ENCODE results near the gene TUBB3. TPM values are rescaled to one million over a fixed set of nuclear protein-coding genes. Genes with fewer than 3 reads are reported as not detected.

Gene TUBB3
- total RNA-seq, 1 experiment from 2014 or later = 209 TPM

DNA sequence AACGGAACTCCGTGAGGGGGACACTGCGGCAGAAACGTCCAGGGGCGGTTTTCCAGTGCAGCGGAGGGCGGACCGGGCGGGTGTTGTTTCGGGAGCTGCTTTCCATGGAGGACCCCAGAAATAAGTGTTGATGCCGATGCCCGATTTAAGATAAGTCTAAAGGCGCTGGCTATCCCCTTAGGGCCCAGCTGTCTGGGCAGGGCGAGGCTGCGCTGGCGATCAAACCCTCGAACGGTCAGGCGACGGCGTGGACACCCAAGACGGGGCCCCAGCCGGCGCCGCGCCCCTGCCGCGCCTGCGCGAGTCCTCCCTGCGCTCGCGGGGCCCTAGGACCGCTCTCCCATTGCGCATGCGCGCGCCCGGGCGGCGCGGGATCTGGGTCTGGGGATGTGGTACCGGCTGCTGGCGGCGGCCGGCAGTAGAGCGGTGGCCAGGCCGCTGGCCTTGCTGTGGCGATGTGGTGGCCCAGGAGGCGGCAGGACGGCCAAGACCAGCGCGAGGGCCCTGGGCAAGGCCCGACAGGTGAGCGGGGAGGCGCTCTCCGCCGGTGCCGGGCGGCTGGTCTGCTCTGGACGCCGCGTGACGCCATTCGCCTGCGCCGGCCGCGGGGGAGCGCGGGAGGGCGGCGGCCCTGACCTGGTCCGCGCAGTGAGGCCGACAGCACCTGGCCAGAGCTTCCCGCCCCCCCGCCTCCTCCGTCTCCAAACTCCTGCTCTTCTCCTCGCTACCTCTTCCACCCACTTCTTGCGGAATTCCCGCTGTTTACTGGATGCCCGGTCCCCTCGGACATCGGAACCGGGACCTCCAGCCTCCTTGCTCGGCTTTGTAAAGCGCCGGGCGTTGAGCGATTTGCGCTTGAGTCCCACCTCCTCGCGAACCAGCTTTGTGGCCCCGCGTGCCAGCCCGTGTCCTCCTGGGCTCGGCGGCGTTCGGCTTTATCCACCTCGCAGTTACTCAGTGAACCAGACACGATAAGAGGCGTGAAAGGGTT lies 49.4 kb downstream of the TUBB3 start (continued):
- TF ChIP-seq, protein P1, sequence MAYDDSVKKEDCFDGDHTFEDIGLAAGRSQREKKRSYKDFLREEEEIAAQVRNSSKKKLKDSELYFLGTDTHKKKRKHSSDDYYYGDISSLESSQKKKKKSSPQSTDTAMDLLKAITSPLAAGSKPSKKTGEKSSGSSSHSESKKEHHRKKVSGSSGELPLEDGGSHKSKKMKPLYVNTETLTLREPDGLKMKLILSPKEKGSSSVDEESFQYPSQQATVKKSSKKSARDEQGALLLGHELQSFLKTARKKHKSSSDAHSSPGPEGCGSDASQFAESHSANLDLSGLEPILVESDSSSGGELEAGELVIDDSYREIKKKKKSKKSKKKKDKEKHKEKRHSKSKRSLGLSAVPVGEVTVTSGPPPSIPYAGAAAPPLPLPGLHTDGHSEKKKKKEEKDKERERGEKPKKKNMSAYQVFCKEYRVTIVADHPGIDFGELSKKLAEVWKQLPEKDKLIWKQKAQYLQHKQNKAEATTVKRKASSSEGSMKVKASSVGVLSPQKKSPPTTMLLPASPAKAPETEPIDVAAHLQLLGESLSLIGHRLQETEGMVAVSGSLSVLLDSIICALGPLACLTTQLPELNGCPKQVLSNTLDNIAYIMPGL (CRISPR knock-in tag; IDR thresholded peaks at IDR 0.05) = peak; percentile 93
- TF ChIP-seq ZNF121 (CRISPR knock-in tag; IDR thresholded peaks at IDR 0.05) (peak; percentile 95), ZNF423 (CRISPR knock-in tag; IDR thresholded peaks at IDR 0.05) (no peak), FOXJ3 (CRISPR knock-in tag; IDR thresholded peaks at IDR 0.05; ENCODE audit: borderline replicate concordance) (no peak), ZNF416 (CRISPR knock-in tag; IDR thresholded peaks at IDR 0.05) (no peak), RELA (CRISPR knock-in tag; IDR thresholded peaks at IDR 0.05; ENCODE audit: borderline replicate concordance) (no peak; the same call in 1 of the 2 replicates), TEAD4 (CRISPR knock-in tag; IDR thresholded peaks at IDR 0.05) (no peak), MYBL2 (CRISPR knock-in tag; IDR thresholded peaks at IDR 0.05) (peak; percentile 94), MXD4 (CRISPR knock-in tag; IDR thresholded peaks at IDR 0.05; ENCODE audit: borderline replicate concordance) (no peak), SP1 (CRISPR knock-in tag; conservative IDR thresholded peaks at IDR 0.05) (peak; percentile 89), FOXP1 (CRISPR knock-in tag; IDR thresholded peaks at IDR 0.05; ENCODE audit: borderline replicate concordance) (peak; percentile 89), NR1H2 (CRISPR knock-in tag; IDR thresholded peaks at IDR 0.05) (0 out of 2 replicates have a peak, but pooled peaks have one; percentile 36), ATF1 (CRISPR knock-in tag; IDR thresholded peaks at IDR 0.05) (peak; percentile 91; the same call in 1 of the 2 replicates), IRF2 (CRISPR knock-in tag; IDR thresholded peaks at IDR 0.05; ENCODE audit: borderline replicate concordance, low read depth) (0 out of 2 replicates have a peak, but pooled peaks have one; percentile 78), KAT7 (CRISPR knock-in tag; IDR thresholded peaks at IDR 0.05; ENCODE audit: borderline replicate concordance) (peak; percentile 32; the same call in 1 of the 2 replicates), SMAD4 (CRISPR knock-in tag; IDR thresholded peaks at IDR 0.05) (0 out of 2 replicates have a peak, but pooled peaks have one; percentile 63), GTF2I (CRISPR knock-in tag; conservative IDR thresholded peaks at IDR 0.05) (no peak), ETV6 (CRISPR knock-in tag; IDR thresholded peaks at IDR 0.05) (peak; percentile 89; the same call in 1 of the 2 replicates), TP53 (CRISPR knock-in tag; IDR thresholded peaks at IDR 0.05) (0 out of 2 replicates have a peak, but pooled peaks have one; percentile 77)
- TF ChIP-seq, protein P2, sequence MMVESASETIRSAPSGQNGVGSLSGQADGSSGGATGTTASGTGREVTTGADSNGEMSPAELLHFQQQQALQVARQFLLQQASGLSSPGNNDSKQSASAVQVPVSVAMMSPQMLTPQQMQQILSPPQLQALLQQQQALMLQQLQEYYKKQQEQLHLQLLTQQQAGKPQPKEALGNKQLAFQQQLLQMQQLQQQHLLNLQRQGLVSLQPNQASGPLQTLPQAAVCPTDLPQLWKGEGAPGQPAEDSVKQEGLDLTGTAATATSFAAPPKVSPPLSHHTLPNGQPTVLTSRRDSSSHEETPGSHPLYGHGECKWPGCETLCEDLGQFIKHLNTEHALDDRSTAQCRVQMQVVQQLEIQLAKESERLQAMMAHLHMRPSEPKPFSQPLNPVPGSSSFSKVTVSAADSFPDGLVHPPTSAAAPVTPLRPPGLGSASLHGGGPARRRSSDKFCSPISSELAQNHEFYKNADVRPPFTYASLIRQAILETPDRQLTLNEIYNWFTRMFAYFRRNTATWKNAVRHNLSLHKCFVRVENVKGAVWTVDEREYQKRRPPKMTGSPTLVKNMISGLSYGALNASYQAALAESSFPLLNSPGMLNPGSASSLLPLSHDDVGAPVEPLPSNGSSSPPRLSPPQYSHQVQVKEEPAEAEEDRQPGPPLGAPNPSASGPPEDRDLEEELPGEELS (CRISPR knock-in tag; IDR thresholded peaks at IDR 0.05) = peak; percentile 63; the same call in 1 of the 2 replicates
- TF ChIP-seq, protein P3, sequence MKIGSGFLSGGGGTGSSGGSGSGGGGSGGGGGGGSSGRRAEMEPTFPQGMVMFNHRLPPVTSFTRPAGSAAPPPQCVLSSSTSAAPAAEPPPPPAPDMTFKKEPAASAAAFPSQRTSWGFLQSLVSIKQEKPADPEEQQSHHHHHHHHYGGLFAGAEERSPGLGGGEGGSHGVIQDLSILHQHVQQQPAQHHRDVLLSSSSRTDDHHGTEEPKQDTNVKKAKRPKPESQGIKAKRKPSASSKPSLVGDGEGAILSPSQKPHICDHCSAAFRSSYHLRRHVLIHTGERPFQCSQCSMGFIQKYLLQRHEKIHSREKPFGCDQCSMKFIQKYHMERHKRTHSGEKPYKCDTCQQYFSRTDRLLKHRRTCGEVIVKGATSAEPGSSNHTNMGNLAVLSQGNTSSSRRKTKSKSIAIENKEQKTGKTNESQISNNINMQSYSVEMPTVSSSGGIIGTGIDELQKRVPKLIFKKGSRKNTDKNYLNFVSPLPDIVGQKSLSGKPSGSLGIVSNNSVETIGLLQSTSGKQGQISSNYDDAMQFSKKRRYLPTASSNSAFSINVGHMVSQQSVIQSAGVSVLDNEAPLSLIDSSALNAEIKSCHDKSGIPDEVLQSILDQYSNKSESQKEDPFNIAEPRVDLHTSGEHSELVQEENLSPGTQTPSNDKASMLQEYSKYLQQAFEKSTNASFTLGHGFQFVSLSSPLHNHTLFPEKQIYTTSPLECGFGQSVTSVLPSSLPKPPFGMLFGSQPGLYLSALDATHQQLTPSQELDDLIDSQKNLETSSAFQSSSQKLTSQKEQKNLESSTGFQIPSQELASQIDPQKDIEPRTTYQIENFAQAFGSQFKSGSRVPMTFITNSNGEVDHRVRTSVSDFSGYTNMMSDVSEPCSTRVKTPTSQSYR (CRISPR knock-in tag; IDR thresholded peaks at IDR 0.05) = 0 out of 2 replicates have a peak, but pooled peaks have one; percentile 17
- TF ChIP-seq, protein P4, sequence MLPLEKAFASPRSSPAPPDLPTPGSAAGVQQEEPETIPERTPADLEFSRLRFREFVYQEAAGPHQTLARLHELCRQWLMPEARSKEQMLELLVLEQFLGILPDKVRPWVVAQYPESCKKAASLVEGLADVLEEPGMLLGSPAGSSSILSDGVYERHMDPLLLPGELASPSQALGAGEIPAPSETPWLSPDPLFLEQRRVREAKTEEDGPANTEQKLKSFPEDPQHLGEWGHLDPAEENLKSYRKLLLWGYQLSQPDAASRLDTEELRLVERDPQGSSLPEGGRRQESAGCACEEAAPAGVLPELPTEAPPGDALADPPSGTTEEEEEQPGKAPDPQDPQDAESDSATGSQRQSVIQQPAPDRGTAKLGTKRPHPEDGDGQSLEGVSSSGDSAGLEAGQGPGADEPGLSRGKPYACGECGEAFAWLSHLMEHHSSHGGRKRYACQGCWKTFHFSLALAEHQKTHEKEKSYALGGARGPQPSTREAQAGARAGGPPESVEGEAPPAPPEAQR (CRISPR knock-in tag; IDR thresholded peaks at IDR 0.05) = no peak
- TF ChIP-seq, protein P5, sequence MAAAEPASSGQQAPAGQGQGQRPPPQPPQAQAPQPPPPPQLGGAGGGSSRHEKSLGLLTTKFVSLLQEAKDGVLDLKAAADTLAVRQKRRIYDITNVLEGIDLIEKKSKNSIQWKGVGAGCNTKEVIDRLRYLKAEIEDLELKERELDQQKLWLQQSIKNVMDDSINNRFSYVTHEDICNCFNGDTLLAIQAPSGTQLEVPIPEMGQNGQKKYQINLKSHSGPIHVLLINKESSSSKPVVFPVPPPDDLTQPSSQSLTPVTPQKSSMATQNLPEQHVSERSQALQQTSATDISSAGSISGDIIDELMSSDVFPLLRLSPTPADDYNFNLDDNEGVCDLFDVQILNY (CRISPR knock-in tag; IDR thresholded peaks at IDR 0.05) = peak; percentile 96
- TF ChIP-seq, protein P6, sequence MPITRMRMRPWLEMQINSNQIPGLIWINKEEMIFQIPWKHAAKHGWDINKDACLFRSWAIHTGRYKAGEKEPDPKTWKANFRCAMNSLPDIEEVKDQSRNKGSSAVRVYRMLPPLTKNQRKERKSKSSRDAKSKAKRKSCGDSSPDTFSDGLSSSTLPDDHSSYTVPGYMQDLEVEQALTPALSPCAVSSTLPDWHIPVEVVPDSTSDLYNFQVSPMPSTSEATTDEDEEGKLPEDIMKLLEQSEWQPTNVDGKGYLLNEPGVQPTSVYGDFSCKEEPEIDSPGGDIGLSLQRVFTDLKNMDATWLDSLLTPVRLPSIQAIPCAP (CRISPR knock-in tag; IDR thresholded peaks at IDR 0.05) = 0 out of 2 replicates have a peak, but pooled peaks have one; percentile 19
- TF ChIP-seq, protein P7, sequence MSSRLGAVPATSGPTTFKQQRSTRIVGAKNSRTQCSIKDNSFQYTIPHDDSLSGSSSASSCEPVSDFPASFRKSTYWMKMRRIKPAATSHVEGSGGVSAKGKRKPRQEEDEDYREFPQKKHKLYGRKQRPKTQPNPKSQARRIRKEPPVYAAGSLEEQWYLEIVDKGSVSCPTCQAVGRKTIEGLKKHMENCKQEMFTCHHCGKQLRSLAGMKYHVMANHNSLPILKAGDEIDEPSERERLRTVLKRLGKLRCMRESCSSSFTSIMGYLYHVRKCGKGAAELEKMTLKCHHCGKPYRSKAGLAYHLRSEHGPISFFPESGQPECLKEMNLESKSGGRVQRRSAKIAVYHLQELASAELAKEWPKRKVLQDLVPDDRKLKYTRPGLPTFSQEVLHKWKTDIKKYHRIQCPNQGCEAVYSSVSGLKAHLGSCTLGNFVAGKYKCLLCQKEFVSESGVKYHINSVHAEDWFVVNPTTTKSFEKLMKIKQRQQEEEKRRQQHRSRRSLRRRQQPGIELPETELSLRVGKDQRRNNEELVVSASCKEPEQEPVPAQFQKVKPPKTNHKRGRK (CRISPR knock-in tag; IDR thresholded peaks at IDR 0.05; ENCODE audit: borderline replicate concordance) = no peak

Measured in WTC11 (cell line).